ENCODE results near the gene NFIA. TPM values are rescaled to one million over a fixed set of nuclear protein-coding genes. Genes with fewer than 3 reads are reported as not detected.

NFIA gene
- total and polyA plus RNA-seq, 12 donors = 15.6 to 109 (median 66.3) TPM

GRCh38 chr1:61316493-61316892 lies 234.1 kb downstream of the NFIA start:
- Histone ChIP-seq H3K4me3 (no peak overlapping the region), H3K4me1 (replicated peaks in 1 of 2) (peaks cover 4 to 22% of the 10 kb centered on the region in 2 donors), H3K9me3 (replicated peaks in 1 of 3) (no peaks in the 10 kb centered on the region), H3K27ac (peak overlapping the region in 1 of 5 donors; percentile 6), H3K27me3 (no peaks in the 10 kb centered on the region), H3K36me3 (replicated peaks in 1 of 2) (no peaks in the 10 kb centered on the region)
- no peak for DNase-seq
- WGBS, 4 donors = 83 to 88% (median 87%) methylated on average over 7 of the region's 7 CpGs
- intact Hi-C loops (cut with DNase I) = no loop called here
- TF ChIP-seq CTCF (IDR thresholded peaks at IDR 0.05) (no peak), POLR2A (IDR thresholded peaks at IDR 0.05) (no peak)

- WGBS, 4 donors = 46 to 50% (median 47%) methylated on average over 8 of the region's 8 CpGs
- intact Hi-C loops (cut with DNase I) = no loop called here
- DNase-seq = peak in 6 of 7 donors; percentile 12 to 61 (median 32)
- Histone ChIP-seq H3K9me3 (replicated peaks in 1 of 3) (no peaks in the 10 kb centered on the region), H3K27ac (peak overlapping the region in 2 of 5 donors; percentile 44 to 76), H3K27me3 (no peaks in the 10 kb centered on the region), H3K4me3 (no peak overlapping the region), H3K4me1 (replicated peaks in 1 of 2) (peaks cover 4 to 22% of the 10 kb centered on the region in 2 donors), H3K36me3 (replicated peaks in 1 of 2) (no peaks in the 10 kb centered on the region)
- TF ChIP-seq CTCF (IDR thresholded peaks at IDR 0.05) (no peak), POLR2A (IDR thresholded peaks at IDR 0.05) (no peak)
These were observed 236.2 kb downstream of the NFIA start for GRCh38 chr1:61318319-61319125.

- no peak for DNase-seq
- Histone ChIP-seq H3K36me3 (replicated peaks in 1 of 2) (no peaks in the 10 kb centered on the region), H3K9me3 (replicated peaks in 1 of 3) (no peaks in the 10 kb centered on the region), H3K4me1 (replicated peaks in 1 of 2) (peaks cover 4 to 32% of the 10 kb centered on the region in 2 donors), H3K27ac (no peak overlapping the region), H3K27me3 (no peaks in the 10 kb centered on the region), H3K4me3 (no peak overlapping the region)
- TF ChIP-seq POLR2A (IDR thresholded peaks at IDR 0.05) = no peak
- TF ChIP-seq CTCF (IDR thresholded peaks at IDR 0.05) = no peak
- 77 to 91% (median 84%) methylated on average over 2 of the region's 2 CpGs for WGBS, 4 donors
- intact Hi-C loops (cut with DNase I) = no loop called here
These were observed 238.2 kb downstream of the NFIA start for GRCh38 chr1:61320575-61320974.

GRCh38 chr1:61322008-61322744 lies 239.8 kb downstream of the NFIA start:
- Histone ChIP-seq H3K36me3 (replicated peaks in 1 of 2) (no peaks in the 10 kb centered on the region), H3K4me1 (replicated peaks in 1 of 2) (peaks cover 4 to 32% of the 10 kb centered on the region in 2 donors), H3K9me3 (replicated peaks in 1 of 3) (no peaks in the 10 kb centered on the region), H3K27me3 (no peaks in the 10 kb centered on the region), H3K27ac (no peak overlapping the region), H3K4me3 (no peak overlapping the region)
- WGBS, 4 donors = 93 to 95% (median 94%) methylated on average over 7 of the region's 7 CpGs
- TF ChIP-seq POLR2A (IDR thresholded peaks at IDR 0.05) = no peak
- no peak for TF ChIP-seq CTCF (IDR thresholded peaks at IDR 0.05)
- intact Hi-C loops (cut with DNase I) = no loop called here
- no peak for DNase-seq
